T-helper 2 cell treated with Interferon-gamma antibody and Interleukin-4, amounts not matched to agents 5 μg/mL and 100 μg/mL, for 36 hours (primary cell): ENCODE data around the gene IFT88.

Experiments used
- DNase-seq: peaks from one replicate; pipeline ENCODE4 v3.0.0; 2021; ENCODE audit warnings: low spot score
- H3K27ac Mint-ChIP-seq: one replicate; pipeline ENCODE4 v1.8.0; 2021; ENCODE audit warnings: mild to moderate bottlenecking, mixed read lengths
- H3K27me3 Mint-ChIP-seq: one replicate; pipeline ENCODE4 v1.8.0; 2021; ENCODE audit warnings: low read depth, mixed read lengths
- H3K36me3 Mint-ChIP-seq: one replicate; pipeline ENCODE4 v1.8.0; 2021; ENCODE audit warnings: low read depth, mixed read lengths
- H3K4me1 Mint-ChIP-seq: one replicate; pipeline ENCODE4 v1.8.0; 2021; ENCODE audit warnings: low read depth, mixed read lengths
- H3K4me3 Mint-ChIP-seq: one replicate; pipeline ENCODE4 v1.8.0; 2022; ENCODE audit warnings: mild to moderate bottlenecking, moderate library complexity, mixed read lengths
- H3K9me3 Mint-ChIP-seq: one replicate; pipeline ENCODE4 v1.8.0; 2021; ENCODE audit warnings: mixed read lengths

IFT88 gene

DNA sequence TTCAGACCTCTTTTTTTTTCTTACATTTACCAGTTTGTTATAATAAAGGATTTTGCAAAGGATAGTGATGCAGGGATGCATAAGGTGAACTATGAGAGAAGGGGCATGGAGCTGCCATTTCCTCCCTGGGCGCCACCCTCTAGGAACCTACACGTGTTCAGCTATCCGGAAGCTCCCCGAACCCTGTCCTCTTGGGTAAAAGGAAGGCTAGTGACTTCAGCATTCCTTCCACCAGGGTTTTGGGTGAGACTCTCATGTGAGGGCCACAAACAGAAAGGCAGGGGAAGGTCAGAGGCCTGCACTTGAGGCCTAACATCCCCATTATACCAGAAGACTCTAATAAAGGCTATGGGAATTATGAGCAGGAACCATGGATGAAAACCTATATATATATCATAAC is 57.3 kb downstream of the IFT88 start:
- no peak for DNase-seq
- no peak overlapping the region for H3K27ac Mint-ChIP-seq
- H3K4me3 Mint-ChIP-seq, result no peak overlapping the region
- H3K36me3 Mint-ChIP-seq, result peaks cover 4% of the 10 kb centered on the region
- no peaks in the 10 kb centered on the region for H3K27me3 Mint-ChIP-seq
- H3K9me3 Mint-ChIP-seq, result peaks cover 12% of the 10 kb centered on the region
- no peaks in the 10 kb centered on the region for H3K4me1 Mint-ChIP-seq

- no peaks in the 10 kb centered on the region for H3K9me3 Mint-ChIP-seq
- H3K27ac Mint-ChIP-seq, result no peak overlapping the region
- H3K27me3 Mint-ChIP-seq, result no peaks in the 10 kb centered on the region
- no peaks in the 10 kb centered on the region for H3K4me1 Mint-ChIP-seq
- no peak overlapping the region for H3K4me3 Mint-ChIP-seq
- DNase-seq, result no peak
- H3K36me3 Mint-ChIP-seq, result no peaks in the 10 kb centered on the region
Observed at GRCh38 chr13:20633802-20634201, 66.8 kb downstream of the IFT88 start.

DNA sequence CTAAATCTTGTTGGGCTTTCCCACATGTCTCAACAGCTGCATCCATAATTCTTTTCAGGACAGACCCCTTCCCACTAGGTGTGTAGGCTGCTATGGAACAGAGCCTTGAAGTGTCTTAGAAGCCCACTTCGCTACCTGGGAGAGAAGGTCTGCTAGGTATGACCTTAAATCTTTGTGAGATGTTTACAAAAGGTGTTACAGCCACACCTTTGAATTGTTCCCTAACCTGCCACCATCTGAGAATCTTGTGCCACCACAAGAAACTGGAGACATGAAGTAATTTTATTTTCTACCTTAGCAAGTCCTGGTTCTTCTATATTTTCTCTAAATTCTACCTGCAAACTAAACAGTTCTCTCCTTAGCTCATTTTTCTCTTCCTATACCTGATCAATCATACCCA is 69.1 kb downstream of the IFT88 start:
- Mint-ChIP-seq H3K27ac (no peak overlapping the region), H3K4me3 (no peak overlapping the region), H3K36me3 (no peaks in the 10 kb centered on the region)

DNA sequence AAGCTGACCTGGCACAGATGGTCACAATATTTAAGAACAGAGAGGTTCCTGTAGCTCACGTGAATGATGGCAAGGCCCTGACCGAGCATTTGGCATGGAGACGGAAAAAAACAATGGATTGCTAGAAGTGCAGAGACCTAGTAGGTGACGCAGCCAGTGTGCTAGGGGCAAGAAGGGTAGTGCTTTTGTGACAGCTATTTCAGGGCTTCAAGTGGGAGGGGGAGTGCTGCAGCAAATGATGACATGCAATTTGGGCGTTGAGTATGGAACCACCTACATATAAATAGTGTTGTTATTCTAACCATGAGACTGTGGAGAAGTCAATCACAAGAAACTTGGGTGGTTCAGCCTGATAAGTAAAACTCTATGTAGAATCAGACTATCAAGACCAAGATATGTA is 70.9 kb downstream of the IFT88 start:
- DNase-seq, result no peak
- Mint-ChIP-seq H3K27ac (no peak overlapping the region), H3K36me3 (no peaks in the 10 kb centered on the region), H3K4me1 (no peaks in the 10 kb centered on the region), H3K9me3 (no peaks in the 10 kb centered on the region), H3K27me3 (no peaks in the 10 kb centered on the region), H3K4me3 (no peak overlapping the region)

More for the DNA sequence above, 69.1 kb downstream of the IFT88 start:
- Mint-ChIP-seq H3K27me3 (no peaks in the 10 kb centered on the region), H3K9me3 (no peaks in the 10 kb centered on the region), H3K4me1 (no peaks in the 10 kb centered on the region)
- no peak for DNase-seq

- Mint-ChIP-seq H3K27me3 (peaks cover under 1% of the 10 kb centered on the region), H3K4me3 (no peak overlapping the region), H3K4me1 (no peaks in the 10 kb centered on the region), H3K27ac (no peak overlapping the region), H3K9me3 (no peaks in the 10 kb centered on the region), H3K36me3 (no peaks in the 10 kb centered on the region)
- no peak for DNase-seq
Observed at GRCh38 chr13:20647758-20648157, 80.8 kb downstream of the IFT88 start.

GRCh38 chr13:20652946-20653345 is 86.0 kb downstream of the IFT88 start:
- Mint-ChIP-seq H3K36me3 (no peaks in the 10 kb centered on the region), H3K27ac (no peak overlapping the region), H3K9me3 (no peaks in the 10 kb centered on the region), H3K4me1 (no peaks in the 10 kb centered on the region), H3K27me3 (peaks cover 2% of the 10 kb centered on the region), H3K4me3 (no peak overlapping the region)
- no peak for DNase-seq

DNA sequence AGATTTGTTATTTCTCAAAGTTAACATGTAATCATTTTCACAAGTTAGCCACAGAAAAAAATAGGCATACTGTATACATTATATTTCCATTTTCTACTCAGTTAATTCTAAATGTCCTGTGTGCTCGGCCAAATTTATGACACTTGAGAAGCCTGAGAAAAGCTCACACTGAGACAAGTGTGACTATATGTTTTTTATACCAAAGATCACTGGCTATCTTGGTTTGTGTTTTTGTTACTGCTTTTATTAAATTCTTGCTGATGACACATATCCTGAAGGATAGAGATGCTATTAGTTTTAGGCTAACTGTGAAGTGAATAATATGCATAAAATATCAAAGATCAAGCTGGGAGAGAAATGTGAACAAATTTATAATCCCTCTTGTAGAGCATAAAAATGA is 87.2 kb downstream of the IFT88 start:
- no peak overlapping the region for H3K27ac Mint-ChIP-seq
- H3K27me3 Mint-ChIP-seq, result peaks cover 2% of the 10 kb centered on the region
- H3K4me1 Mint-ChIP-seq, result no peaks in the 10 kb centered on the region
- no peaks in the 10 kb centered on the region for H3K9me3 Mint-ChIP-seq
- DNase-seq, result no peak
- H3K4me3 Mint-ChIP-seq, result no peak overlapping the region
- no peaks in the 10 kb centered on the region for H3K36me3 Mint-ChIP-seq

GRCh38 chr13:20658451-20659040 is 91.6 kb downstream of the IFT88 start:
- H3K4me3 Mint-ChIP-seq, result no peak overlapping the region
- no peak overlapping the region for H3K27ac Mint-ChIP-seq
- DNase-seq, result no peak
- no peaks in the 10 kb centered on the region for H3K4me1 Mint-ChIP-seq
- H3K27me3 Mint-ChIP-seq, result no peaks in the 10 kb centered on the region
- H3K9me3 Mint-ChIP-seq, result no peaks in the 10 kb centered on the region
- H3K36me3 Mint-ChIP-seq, result no peaks in the 10 kb centered on the region

GRCh38 chr13:20664351-20664750 is 97.4 kb downstream of the IFT88 start:
- Mint-ChIP-seq H3K27ac (no peak overlapping the region), H3K36me3 (no peaks in the 10 kb centered on the region), H3K27me3 (no peaks in the 10 kb centered on the region), H3K9me3 (no peaks in the 10 kb centered on the region), H3K4me1 (no peaks in the 10 kb centered on the region), H3K4me3 (no peak overlapping the region)
- no peak for DNase-seq

GRCh38 chr13:20666948-20667347 is 100.0 kb downstream of the IFT88 start:
- no peaks in the 10 kb centered on the region for H3K27me3 Mint-ChIP-seq
- no peaks in the 10 kb centered on the region for H3K36me3 Mint-ChIP-seq
- no peaks in the 10 kb centered on the region for H3K4me1 Mint-ChIP-seq
- no peak overlapping the region for H3K27ac Mint-ChIP-seq
- H3K9me3 Mint-ChIP-seq, result no peaks in the 10 kb centered on the region
- no peak overlapping the region for H3K4me3 Mint-ChIP-seq
- DNase-seq, result no peak

GRCh38 chr13:20667857-20668437 is 101.0 kb downstream of the IFT88 start:
- no peaks in the 10 kb centered on the region for H3K27me3 Mint-ChIP-seq
- H3K9me3 Mint-ChIP-seq, result no peaks in the 10 kb centered on the region
- DNase-seq, result no peak
- H3K27ac Mint-ChIP-seq, result no peak overlapping the region
- H3K36me3 Mint-ChIP-seq, result no peaks in the 10 kb centered on the region
- H3K4me1 Mint-ChIP-seq, result no peaks in the 10 kb centered on the region
- H3K4me3 Mint-ChIP-seq, result no peak overlapping the region

GRCh38 chr13:20669162-20669561 is 102.2 kb downstream of the IFT88 start:
- Mint-ChIP-seq H3K9me3 (no peaks in the 10 kb centered on the region), H3K4me3 (no peak overlapping the region), H3K27me3 (no peaks in the 10 kb centered on the region), H3K36me3 (no peaks in the 10 kb centered on the region), H3K27ac (no peak overlapping the region), H3K4me1 (no peaks in the 10 kb centered on the region)
- no peak for DNase-seq

DNA sequence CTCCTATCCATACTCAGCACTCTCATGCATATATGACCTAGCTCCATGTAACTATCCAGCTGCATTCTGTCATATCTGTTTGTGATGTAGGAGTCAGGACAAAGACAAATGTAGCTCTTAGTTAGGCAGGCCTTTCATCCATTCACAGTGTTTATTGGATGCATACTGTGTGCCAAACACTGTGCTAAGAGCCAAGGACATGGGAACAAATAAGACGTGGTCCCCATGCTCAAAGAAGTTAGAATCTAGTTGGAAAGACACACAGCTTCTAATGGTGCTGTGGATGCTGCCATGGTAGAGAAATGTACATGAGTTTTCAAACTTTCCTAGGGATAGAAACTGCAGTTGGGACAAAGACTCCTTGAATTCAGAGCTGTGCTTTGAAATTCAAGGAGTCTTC is 104.8 kb downstream of the IFT88 start:
- Mint-ChIP-seq H3K27me3 (no peaks in the 10 kb centered on the region), H3K4me3 (no peak overlapping the region), H3K4me1 (no peaks in the 10 kb centered on the region), H3K36me3 (no peaks in the 10 kb centered on the region), H3K27ac (no peak overlapping the region), H3K9me3 (no peaks in the 10 kb centered on the region)
- no peak for DNase-seq

DNA sequence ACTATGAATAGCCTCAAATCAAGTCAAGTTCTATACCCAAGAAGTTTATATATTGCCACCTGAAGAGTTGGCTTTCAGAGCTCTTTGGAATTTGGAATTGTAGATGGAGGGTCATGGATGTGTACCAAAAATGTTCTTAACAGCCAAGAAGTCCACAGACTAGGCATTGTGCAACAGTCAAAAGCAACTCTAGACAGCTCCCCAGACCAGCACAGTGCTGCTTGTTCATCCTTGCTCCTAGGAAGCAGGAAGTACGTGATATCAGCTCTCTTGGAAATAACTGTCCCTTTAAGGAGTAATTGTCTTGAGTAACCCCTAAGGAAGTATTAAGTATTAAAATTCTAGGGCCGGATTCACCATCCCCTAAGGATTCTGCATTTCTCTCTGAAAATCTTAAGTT is 105.8 kb downstream of the IFT88 start:
- Mint-ChIP-seq H3K27ac (no peak overlapping the region), H3K36me3 (no peaks in the 10 kb centered on the region), H3K9me3 (no peaks in the 10 kb centered on the region), H3K4me3 (no peak overlapping the region), H3K4me1 (no peaks in the 10 kb centered on the region), H3K27me3 (no peaks in the 10 kb centered on the region)
- no peak for DNase-seq

DNA sequence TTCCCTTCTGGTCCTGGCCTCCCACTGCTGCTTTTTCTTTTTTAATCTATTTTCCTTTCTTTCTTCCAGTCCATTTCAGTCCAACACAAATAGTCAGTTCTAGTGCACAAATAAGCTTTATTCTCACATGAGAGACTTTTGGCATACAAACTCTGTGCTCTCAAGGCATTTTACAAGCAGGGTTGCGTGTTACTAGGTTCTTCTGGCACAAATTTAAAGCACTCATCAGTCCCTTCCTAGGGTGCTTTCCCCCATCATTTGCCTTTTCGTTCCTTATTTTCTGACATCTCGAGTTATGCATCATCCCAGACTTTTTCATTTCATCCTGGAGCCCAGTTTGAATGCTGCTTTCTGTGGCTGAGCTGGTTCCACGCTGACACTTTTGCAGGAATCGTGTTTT is 106.8 kb downstream of the IFT88 start:
- Mint-ChIP-seq H3K4me3 (no peak overlapping the region), H3K9me3 (no peaks in the 10 kb centered on the region), H3K27me3 (no peaks in the 10 kb centered on the region), H3K27ac (no peak overlapping the region), H3K36me3 (no peaks in the 10 kb centered on the region), H3K4me1 (no peaks in the 10 kb centered on the region)
- DNase-seq, result no peak
